ENCODE data around the gene MCIDAS. TPM values are rescaled to one million over a fixed set of nuclear protein-coding genes. Genes with fewer than 3 reads are reported as not detected.

The MCIDAS gene
- total and polyA plus RNA-seq, 10 of the 15 experiments (the other 5 are each of a cell fraction or from before 2014, with no cell fraction given): not detected

DNA sequence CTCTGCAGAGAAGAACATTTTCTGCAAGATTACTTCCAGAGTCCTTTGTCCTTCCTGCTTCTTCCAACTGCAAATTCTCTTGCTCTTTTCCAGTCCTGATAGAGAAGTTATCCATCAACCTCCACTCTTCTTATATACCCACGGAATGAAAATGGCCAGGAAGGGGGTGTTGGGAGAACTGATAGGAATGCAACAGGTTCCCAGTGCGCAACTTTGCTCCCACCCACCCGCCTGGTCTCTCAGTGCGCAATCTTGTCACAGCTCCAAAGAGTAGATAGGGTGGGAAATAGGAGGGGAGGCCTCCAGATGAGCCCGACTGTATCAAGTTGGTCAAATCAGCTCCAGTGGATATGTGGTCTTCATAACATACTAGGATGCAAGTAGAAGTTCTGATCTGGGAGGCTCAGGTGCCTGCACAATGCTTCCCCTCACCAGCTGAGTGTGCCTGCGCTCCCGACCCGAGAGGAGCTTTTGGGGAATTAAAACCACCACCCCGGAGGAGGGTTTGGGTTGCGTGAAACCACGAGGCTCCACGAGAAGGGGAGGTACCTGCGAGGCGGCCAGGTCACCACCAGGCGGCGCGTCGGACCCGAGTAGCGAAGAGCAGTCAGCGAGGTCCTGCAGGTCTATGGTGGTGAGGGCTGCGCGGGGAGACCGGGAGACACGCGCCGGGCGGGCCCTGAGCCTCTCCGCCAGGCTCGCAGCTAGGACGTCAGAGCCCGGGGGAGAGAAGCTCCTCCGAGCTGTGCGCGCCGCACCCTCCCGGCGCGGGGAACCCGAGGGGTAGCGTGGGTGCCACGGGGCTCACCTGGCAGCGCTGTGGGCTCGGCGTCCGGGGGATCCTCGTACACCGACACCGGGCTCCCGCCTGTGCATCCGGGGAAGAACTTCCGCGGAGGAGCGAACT, 835 bp downstream of the MCIDAS start:
- Histone ChIP-seq H3K27ac (ENCODE audit: control insufficient read depth, insufficient read depth) (no peak overlapping the region), H2AFZ (ENCODE audit: control insufficient read depth, low read depth, low read length) (peak overlapping the region; percentile 57), H3K4me1 (ENCODE audit: control insufficient read depth, insufficient read depth, low read length) (peaks cover 13% of the 10 kb centered on the region), H4K20me1 (ENCODE audit: control insufficient read depth, insufficient read depth) (no peaks in the 10 kb centered on the region; the same call in 1 of the 2 replicates), H3K9me3 (replicated peaks; ENCODE audit: control insufficient read depth, insufficient read depth, low read length) (no peaks in the 10 kb centered on the region; the same call in 2 of the 3 replicates), H3K79me2 (ENCODE audit: control insufficient read depth, insufficient read depth, low read length) (no peaks in the 10 kb centered on the region), H3K4me2 (ENCODE audit: control insufficient read depth, insufficient read depth) (peak overlapping the region; percentile 90), H3K36me3 (ENCODE audit: control insufficient read depth in 2 of 2, insufficient read depth in 2 of 2, low read length in 1 of 2) (no peaks in the 10 kb centered on the region), H3K9ac (ENCODE audit: control insufficient read depth, insufficient read depth, low read length) (no peak overlapping the region), H3K4me3 (peak overlapping the region; percentile 26; the same call in 1 of the 2 replicates), H3K27me3 (replicated peaks in 1 of 2; ENCODE audit: control insufficient read depth in 2 of 2, insufficient read depth in 2 of 2, low read length in 1 of 2) (peaks cover 33 to 43% of the 10 kb centered on the region in 2 experiments)
- in situ Hi-C loops (cut with MboI): no loop called here
- intact Hi-C loops (cut with micrococcal nuclease; ENCODE audit: unreplicated experiment): loop anchor here (5.0 kb wide), 1 partner anchor 466 kb away; no protein-coding TSS in a partner anchor
- peak; percentile 79 for ATAC-seq
- SMC1A ChIA-PET (ENCODE audit: uncharacterized antibody, unreplicated experiment): interaction anchor here (1.2 kb wide), 1 partner anchor 56 kb away, joined by 3 read pairs; no protein-coding TSS in a partner anchor
- no TSS peak for BruUV-seq (replicated peaks)
- RAD21 ChIA-PET (ENCODE audit: unreplicated experiment): no interaction called here
- POLR2A ChIA-PET: no interaction called here
- 8% methylated on average over 52 of the region's 54 CpGs for WGBS (ENCODE audit: insufficient coverage, insufficient replicate concordance, low lambda C conversion rate, missing lambda C conversion rate)
- CTCF ChIA-PET: interaction anchor here (1.2 to 1.3 kb wide), 2 partner anchors 9 to 466 kb away, joined by 3 read pairs; no protein-coding TSS in a partner anchor
- peak; percentile 65 for FAIRE-seq
- no peak for DNase-seq (ENCODE audit: low read depth, low spot score)
- TF ChIP-seq RAD21 (IDR thresholded peaks at IDR 0.05; ENCODE audit: insufficient read depth, low read depth, low read length): peak; percentile 47; the same call in 1 of the 2 replicates
- no peak for TF ChIP-seq MYB (IDR thresholded peaks at IDR 0.05; ENCODE audit: borderline replicate concordance, low read depth, low read length)
- TF ChIP-seq BHLHE40 (IDR thresholded peaks at IDR 0.05; ENCODE audit: borderline replicate concordance in 1 of 2, low read depth in 2 of 2, low read length in 1 of 2): peak in 1 of 2 experiments; percentile 5; a peak in 1 of 4 replicates
- TF ChIP-seq E2F8 (IDR thresholded peaks at IDR 0.05; ENCODE audit: low read depth, partially characterized antibody): no peak
- no peak for TF ChIP-seq CBX5 (IDR thresholded peaks at IDR 0.05; ENCODE audit: low read depth)
- no peak for TF ChIP-seq RELA (IDR thresholded peaks at IDR 0.05; ENCODE audit: borderline replicate concordance, partially characterized antibody)
- TF ChIP-seq SMC3 (IDR thresholded peaks at IDR 0.05; ENCODE audit: borderline replicate concordance, low read length): peak; percentile 23; the same call in 1 of the 2 replicates
- TF ChIP-seq KAT2A (conservative IDR thresholded peaks at IDR 0.05; ENCODE audit: control insufficient read depth, low read depth, low read length): no peak
- TF ChIP-seq MTA2 (IDR thresholded peaks at IDR 0.05; ENCODE audit: low read depth): no peak
- no peak for TF ChIP-seq ZNF384 (IDR thresholded peaks at IDR 0.05; ENCODE audit: borderline replicate concordance, low read depth, low read length)
- TF ChIP-seq, protein P1, sequence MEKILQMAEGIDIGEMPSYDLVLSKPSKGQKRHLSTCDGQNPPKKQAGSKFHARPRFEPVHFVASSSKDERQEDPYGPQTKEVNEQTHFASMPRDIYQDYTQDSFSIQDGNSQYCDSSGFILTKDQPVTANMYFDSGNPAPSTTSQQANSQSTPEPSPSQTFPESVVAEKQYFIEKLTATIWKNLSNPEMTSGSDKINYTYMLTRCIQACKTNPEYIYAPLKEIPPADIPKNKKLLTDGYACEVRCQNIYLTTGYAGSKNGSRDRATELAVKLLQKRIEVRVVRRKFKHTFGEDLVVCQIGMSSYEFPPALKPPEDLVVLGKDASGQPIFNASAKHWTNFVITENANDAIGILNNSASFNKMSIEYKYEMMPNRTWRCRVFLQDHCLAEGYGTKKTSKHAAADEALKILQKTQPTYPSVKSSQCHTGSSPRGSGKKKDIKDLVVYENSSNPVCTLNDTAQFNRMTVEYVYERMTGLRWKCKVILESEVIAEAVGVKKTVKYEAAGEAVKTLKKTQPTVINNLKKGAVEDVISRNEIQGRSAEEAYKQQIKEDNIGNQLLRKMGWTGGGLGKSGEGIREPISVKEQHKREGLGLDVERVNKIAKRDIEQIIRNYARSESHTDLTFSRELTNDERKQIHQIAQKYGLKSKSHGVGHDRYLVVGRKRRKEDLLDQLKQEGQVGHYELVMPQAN (conservative IDR thresholded peaks at IDR 0.05): no peak
- no peak for TF ChIP-seq ELK1 (IDR thresholded peaks at IDR 0.05; ENCODE audit: low read depth, low read length)
- no peak for TF ChIP-seq SMAD5 (IDR thresholded peaks at IDR 0.05; ENCODE audit: low read depth)
- no peak for TF ChIP-seq MTA3 (IDR thresholded peaks at IDR 0.05; ENCODE audit: borderline replicate concordance, low read length)
